Lower leg skin (tissue), 3 donors: Measurements from ENCODE around the gene BAIAP2L2.

Source experiments
- CTCF ChIP-seq, 3 donors: fragments of 450-650 bp; IDR thresholded peaks; one replicate each; pipeline ENCODE4 v1.5.1; 2016; ENCODE audit warnings: antibody characterized with exemption in 3 of 3, mild to moderate bottlenecking in 3 of 3, moderate library complexity in 2 of 3
- POLR2A ChIP-seq, 2 donors: fragments of 450-650 bp; IDR thresholded peaks; one replicate each; pipeline ENCODE4 v1.6.1; 2016 to 2017; ENCODE audit warnings: antibody characterized with exemption in 2 of 2, mild to moderate bottlenecking in 1 of 2, moderate library complexity in 1 of 2

GRCh38 chr22:38110863-38111852, 674 bp upstream of the BAIAP2L2 start:
- no peak for TF ChIP-seq CTCF (IDR thresholded peaks at IDR 0.05)
- TF ChIP-seq POLR2A (IDR thresholded peaks at IDR 0.05) = no peak
